Measurements from ENCODE around the gene CDH11.

DNA sequence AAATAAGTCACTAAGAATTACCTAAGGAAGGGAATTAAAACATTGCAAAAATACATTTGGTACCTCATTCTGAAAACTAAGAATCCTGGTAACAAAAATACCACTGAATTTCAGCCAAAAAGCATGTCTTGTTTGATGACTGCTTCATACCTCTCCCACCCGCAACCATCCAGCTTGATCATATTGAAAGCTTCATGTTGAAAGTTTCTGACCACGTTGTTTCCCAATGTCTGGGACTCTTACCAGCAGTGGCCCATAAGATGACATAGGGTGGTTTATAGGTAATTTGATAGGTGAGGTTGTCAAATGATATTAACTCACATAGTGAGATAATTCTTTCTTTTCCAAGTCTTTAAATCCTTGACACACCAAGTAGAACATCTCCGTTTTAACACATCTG lies 139.3 kb downstream of the CDH11 start:
- TF ChIP-seq POLR2A (IDR thresholded peaks at IDR 0.05; ENCODE audit: low read depth, low read length) (no peak), MXI1 (IDR thresholded peaks at IDR 0.05; ENCODE audit: low read depth, low read length) (no peak), ZBED1 (IDR thresholded peaks at IDR 0.05; ENCODE audit: borderline replicate concordance) (no peak), NR2F1 (conservative IDR thresholded peaks at IDR 0.05) (no peak), TBL1XR1 (IDR thresholded peaks at IDR 0.05; ENCODE audit: low read depth, low read length) (no peak), LARP7 (IDR thresholded peaks at IDR 0.05) (no peak), TCF12 (IDR thresholded peaks at IDR 0.05; ENCODE audit: low read depth, low read length) (no peak), EZH2 (IDR thresholded peaks at IDR 0.05; ENCODE audit: borderline replicate concordance, control insufficient read depth, low read depth, low read length) (no peak), EP300 (IDR thresholded peaks at IDR 0.05; ENCODE audit: borderline replicate concordance in 1 of 2, control insufficient read depth in 1 of 2, low read depth in 2 of 2, low read length in 2 of 2) (no peak), ZNF24 (IDR thresholded peaks at IDR 0.05) (no peak), JUND (IDR thresholded peaks at IDR 0.05; ENCODE audit: low read depth, low read length) (no peak)
- TF ChIP-seq, protein P1, sequence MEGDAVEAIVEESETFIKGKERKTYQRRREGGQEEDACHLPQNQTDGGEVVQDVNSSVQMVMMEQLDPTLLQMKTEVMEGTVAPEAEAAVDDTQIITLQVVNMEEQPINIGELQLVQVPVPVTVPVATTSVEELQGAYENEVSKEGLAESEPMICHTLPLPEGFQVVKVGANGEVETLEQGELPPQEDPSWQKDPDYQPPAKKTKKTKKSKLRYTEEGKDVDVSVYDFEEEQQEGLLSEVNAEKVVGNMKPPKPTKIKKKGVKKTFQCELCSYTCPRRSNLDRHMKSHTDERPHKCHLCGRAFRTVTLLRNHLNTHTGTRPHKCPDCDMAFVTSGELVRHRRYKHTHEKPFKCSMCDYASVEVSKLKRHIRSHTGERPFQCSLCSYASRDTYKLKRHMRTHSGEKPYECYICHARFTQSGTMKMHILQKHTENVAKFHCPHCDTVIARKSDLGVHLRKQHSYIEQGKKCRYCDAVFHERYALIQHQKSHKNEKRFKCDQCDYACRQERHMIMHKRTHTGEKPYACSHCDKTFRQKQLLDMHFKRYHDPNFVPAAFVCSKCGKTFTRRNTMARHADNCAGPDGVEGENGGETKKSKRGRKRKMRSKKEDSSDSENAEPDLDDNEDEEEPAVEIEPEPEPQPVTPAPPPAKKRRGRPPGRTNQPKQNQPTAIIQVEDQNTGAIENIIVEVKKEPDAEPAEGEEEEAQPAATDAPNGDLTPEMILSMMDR (IDR thresholded peaks at IDR 0.05 in 2 of 3, conservative IDR thresholded peaks at IDR 0.05 in 1 of 3; ENCODE audit: control insufficient read depth in 2 of 3, extremely low read depth in 1 of 3, insufficient read depth in 1 of 3, low read depth in 3 of 3, low read length in 3 of 3), result no peak
- TF ChIP-seq, protein P2, sequence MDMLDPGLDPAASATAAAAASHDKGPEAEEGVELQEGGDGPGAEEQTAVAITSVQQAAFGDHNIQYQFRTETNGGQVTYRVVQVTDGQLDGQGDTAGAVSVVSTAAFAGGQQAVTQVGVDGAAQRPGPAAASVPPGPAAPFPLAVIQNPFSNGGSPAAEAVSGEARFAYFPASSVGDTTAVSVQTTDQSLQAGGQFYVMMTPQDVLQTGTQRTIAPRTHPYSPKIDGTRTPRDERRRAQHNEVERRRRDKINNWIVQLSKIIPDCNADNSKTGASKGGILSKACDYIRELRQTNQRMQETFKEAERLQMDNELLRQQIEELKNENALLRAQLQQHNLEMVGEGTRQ (IDR thresholded peaks at IDR 0.05; ENCODE audit: borderline replicate concordance, low read depth, low read length), result no peak
- TF ChIP-seq, protein P3, sequence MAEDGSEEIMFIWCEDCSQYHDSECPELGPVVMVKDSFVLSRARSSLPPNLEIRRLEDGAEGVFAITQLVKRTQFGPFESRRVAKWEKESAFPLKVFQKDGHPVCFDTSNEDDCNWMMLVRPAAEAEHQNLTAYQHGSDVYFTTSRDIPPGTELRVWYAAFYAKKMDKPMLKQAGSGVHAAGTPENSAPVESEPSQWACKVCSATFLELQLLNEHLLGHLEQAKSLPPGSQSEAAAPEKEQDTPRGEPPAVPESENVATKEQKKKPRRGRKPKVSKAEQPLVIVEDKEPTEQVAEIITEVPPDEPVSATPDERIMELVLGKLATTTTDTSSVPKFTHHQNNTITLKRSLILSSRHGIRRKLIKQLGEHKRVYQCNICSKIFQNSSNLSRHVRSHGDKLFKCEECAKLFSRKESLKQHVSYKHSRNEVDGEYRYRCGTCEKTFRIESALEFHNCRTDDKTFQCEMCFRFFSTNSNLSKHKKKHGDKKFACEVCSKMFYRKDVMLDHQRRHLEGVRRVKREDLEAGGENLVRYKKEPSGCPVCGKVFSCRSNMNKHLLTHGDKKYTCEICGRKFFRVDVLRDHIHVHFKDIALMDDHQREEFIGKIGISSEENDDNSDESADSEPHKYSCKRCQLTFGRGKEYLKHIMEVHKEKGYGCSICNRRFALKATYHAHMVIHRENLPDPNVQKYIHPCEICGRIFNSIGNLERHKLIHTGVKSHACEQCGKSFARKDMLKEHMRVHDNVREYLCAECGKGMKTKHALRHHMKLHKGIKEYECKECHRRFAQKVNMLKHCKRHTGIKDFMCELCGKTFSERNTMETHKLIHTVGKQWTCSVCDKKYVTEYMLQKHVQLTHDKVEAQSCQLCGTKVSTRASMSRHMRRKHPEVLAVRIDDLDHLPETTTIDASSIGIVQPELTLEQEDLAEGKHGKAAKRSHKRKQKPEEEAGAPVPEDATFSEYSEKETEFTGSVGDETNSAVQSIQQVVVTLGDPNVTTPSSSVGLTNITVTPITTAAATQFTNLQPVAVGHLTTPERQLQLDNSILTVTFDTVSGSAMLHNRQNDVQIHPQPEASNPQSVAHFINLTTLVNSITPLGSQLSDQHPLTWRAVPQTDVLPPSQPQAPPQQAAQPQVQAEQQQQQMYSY (CRISPR knock-in tag; IDR thresholded peaks at IDR 0.05), result no peak

All from GM12878 (cell line).